ENCODE results near the gene LMX1A.

DNA sequence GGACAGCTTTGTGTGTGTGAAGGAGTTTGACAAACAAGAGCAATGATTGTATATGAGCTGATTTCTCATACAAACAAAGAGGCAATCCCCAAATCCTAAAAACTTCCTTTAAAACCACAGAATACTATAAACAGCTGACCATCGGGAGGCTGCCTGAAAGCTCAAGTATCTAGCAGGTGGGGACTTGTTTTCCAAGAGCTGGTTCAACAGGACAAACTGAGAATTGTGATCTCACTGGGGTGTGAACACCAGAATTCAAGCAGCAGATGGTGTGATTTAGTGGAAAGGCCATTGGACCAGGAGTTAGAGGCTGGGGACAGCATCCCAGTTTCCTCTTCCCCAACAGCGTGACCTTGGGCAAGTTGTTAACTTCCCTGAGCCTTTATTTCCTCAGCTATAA, 13.9 kb downstream of the LMX1A start:
- TF ChIP-seq ZNF274 (IDR thresholded peaks at IDR 0.05; ENCODE audit: low read depth, low read length) (no peak), YY1 (IDR thresholded peaks at IDR 0.05; ENCODE audit: insufficient read depth, insufficient read length) (no peak), SUZ12 (IDR thresholded peaks at IDR 0.05; ENCODE audit: extremely low read depth, insufficient read depth, insufficient read length) (no peak)
